B cell (primary cell): Measurements from ENCODE around the gene PDE11A. TPM values are rescaled to one million over a fixed set of nuclear protein-coding genes. Genes with fewer than 3 reads are reported as not detected.

Experiments
- ATAC-seq: fragments of 200-7000 bp; cut with Tn5 transposase; one replicate; pipeline ENCODE4 v1.10.0; 2021; ENCODE audit warnings: low read depth, mild to moderate bottlenecking, moderate number of reproducible peaks, moderate library complexity
- CTCF ChIA-PET: fragments of 350-600 bp; sonication (Branson Sonifier 250); formaldehyde crosslinking; loops from one replicate; lab custom pipeline; 2021; ENCODE audit warnings: antibody characterized with exemption, inconsistent platforms; lab: Charles Lee
- POLR2A ChIA-PET: fragments of 350-600 bp; sonication (Branson Sonifier 250); formaldehyde crosslinking; loops from one replicate; lab custom pipeline; 2021; ENCODE audit warnings: antibody characterized with exemption; lab: Charles Lee
- DNase-seq: peaks from one replicate; pipeline ENCODE4 v3.0.0; 2013
- H2AFZ ChIP-seq: 2 replicates; pipeline ENCODE4 v1.6.1; 2012; ENCODE audit warnings: mild to moderate bottlenecking, low read depth, low read length; ENCODE audit not compliant: insufficient read depth, poor library complexity, severe bottlenecking
- H3K27ac ChIP-seq, 2 donors: 1 replicate in 1 of 2; 2 replicates in 1 of 2; pipeline ENCODE4 v1.5.1; 2012 to 2013; ENCODE audit warnings: low read length in 2 of 2, mild to moderate bottlenecking in 2 of 2, moderate library complexity in 1 of 2
- H3K27me3 ChIP-seq, 4 experiments: fragments of 200-600 bp in 1 of 4; sonication (generic) in 1 of 4; replicated peaks in 1 of 4; 1 replicate in 2 of 4; 2 replicates in 2 of 4; pipeline versions ENCODE4 v1.6.1 to v1.7.0; 2013 to 2016; ENCODE audit warnings: low read length in 3 of 4, mild to moderate bottlenecking in 2 of 4, mixed read lengths in 1 of 4, moderate library complexity in 1 of 4; ENCODE audit not compliant: insufficient read depth in 4 of 4, control insufficient read depth in 3 of 4; ENCODE audit errors: control extremely low read depth in 1 of 4
- H3K36me3 ChIP-seq, 2 experiments: replicated peaks in 1 of 2; 1 replicate in 1 of 2; 2 replicates in 1 of 2; pipeline versions ENCODE4 v1.6.1 to v1.7.1; 2013; ENCODE audit warnings: low read length in 1 of 2; ENCODE audit not compliant: insufficient read depth in 2 of 2, control insufficient read depth in 1 of 2; ENCODE audit errors: control extremely low read depth in 1 of 2, extremely low read depth in 1 of 2
- H3K4me1 ChIP-seq, 2 donors: fragments of 200-600 bp in 1 of 2; sonication (generic) in 1 of 2; 1 replicate in 1 of 2; 2 replicates in 1 of 2; pipeline versions ENCODE4 v1.5.1 to v1.6.1; 2013 to 2017; ENCODE audit warnings: low read length in 2 of 2; ENCODE audit not compliant: control insufficient read depth in 2 of 2, insufficient read depth in 2 of 2
- H3K4me2 ChIP-seq: replicated peaks from 2 replicates; pipeline ENCODE3; 2012; ENCODE audit warnings: mild to moderate bottlenecking, low read depth, low read length; ENCODE audit not compliant: poor library complexity, severe bottlenecking
- H3K4me3 ChIP-seq, 5 experiments: fragments of 200-600 bp in 1 of 5; sonication (generic) in 1 of 5; 1 replicate in 3 of 5; 2 replicates in 2 of 5; pipeline versions ENCODE4 v1.5.1 to v1.7.0; 2011 to 2016; ENCODE audit warnings: low read length in 4 of 5, mild to moderate bottlenecking in 4 of 5, low read depth in 2 of 5, control low read depth in 1 of 5, moderate library complexity in 1 of 5; ENCODE audit not compliant: insufficient read depth in 1 of 5; ENCODE audit errors: control extremely low read depth in 1 of 5, extremely low read depth in 1 of 5
- H3K79me2 ChIP-seq: fragments of 200-600 bp; sonication (generic); one replicate; pipeline ENCODE4 v1.6.0; 2016; ENCODE audit warnings: low read length; ENCODE audit not compliant: control insufficient read depth, insufficient read depth
- H3K9ac ChIP-seq: fragments of 200-600 bp; sonication (generic); 2 replicates; pipeline ENCODE4 v1.6.1; 2017; ENCODE audit warnings: mild to moderate bottlenecking, low read length, moderate library complexity
- H3K9me3 ChIP-seq, 3 donors: one replicate each; pipeline versions ENCODE4 v1.6.1 to v1.7.1; 2013; ENCODE audit warnings: low read length in 2 of 3; ENCODE audit not compliant: control insufficient read depth in 2 of 3, insufficient read depth in 1 of 3; ENCODE audit errors: control extremely low read depth in 1 of 3
- H4K20me1 ChIP-seq: 2 replicates; pipeline ENCODE4 v1.6.0; 2012; ENCODE audit warnings: mild to moderate bottlenecking, low read length; ENCODE audit not compliant: insufficient read depth, control insufficient read depth, poor library complexity, severe bottlenecking
- H3K27ac Mint-ChIP-seq: one replicate; pipeline ENCODE4 v1.8.0; 2021; ENCODE audit warnings: mixed read lengths
- H3K27me3 Mint-ChIP-seq: one replicate; pipeline ENCODE4 v1.8.0; 2021; ENCODE audit warnings: mixed read lengths
- H3K4me1 Mint-ChIP-seq: one replicate; pipeline ENCODE4 v1.8.0; 2021; ENCODE audit warnings: mixed read lengths
- H3K4me3 Mint-ChIP-seq: one replicate; pipeline ENCODE4 v1.8.0; 2021; ENCODE audit warnings: mixed read lengths
- H3K9me3 Mint-ChIP-seq: one replicate; pipeline ENCODE4 v1.8.0; 2022; ENCODE audit warnings: mixed read lengths; ENCODE audit not compliant: insufficient read depth
- EZH2 ChIP-seq: IDR thresholded peaks from 2 replicates; pipeline ENCODE4 v1.6.1; 2012; ENCODE audit warnings: borderline replicate concordance, low read depth, mild to moderate bottlenecking, moderate library complexity, low read length; ENCODE audit not compliant: insufficient read depth, poor library complexity, severe bottlenecking
- WGBS: methylation state at CpG from one replicate; pipeline ENCODE4 v1.1.5; 2013; ENCODE audit warnings: missing lambda C conversion rate; ENCODE audit not compliant: insufficient coverage; 5-methylcytosine and 5-hydroxymethylcytosine counted together
- intact Hi-C: fragments of 100-400 bp; cut with micrococcal nuclease; formaldehyde crosslinking; loops from one replicate; pipeline ENCODE4 v1.10.0; 2022
- polyA plus RNA-seq: library from polyadenylated mRNA; depleted of rRNA; stranded (reverse); fragments of >200 nt; gene quantifications from 2 replicates; pipeline ENCODE4 v1.2.3, GENCODE V29; 2012
- total RNA-seq, 2 donors: library from RNA; stranded (reverse); fragments of 120-200 nt in 1 of 2; gene quantifications; 1 replicate in 1 of 2; 2 replicates in 1 of 2; pipeline versions ENCODE4 v1.2.3 to v1.2.4, GENCODE V29; 2013 to 2022
- TF ChIP-seq, protein P1 (sequence below): fragments of 200-600 bp; IDR thresholded peaks from one replicate; pipeline ENCODE4 v1.8.0; 2022; ENCODE audit warnings: antibody characterized with exemption, mild to moderate bottlenecking

The PDE11A gene
- total and polyA plus RNA-seq, 2 donors (not counting 1 experiment from before 2014, with no cell fraction given): 0.25 TPM; not detected in 1

DNA sequence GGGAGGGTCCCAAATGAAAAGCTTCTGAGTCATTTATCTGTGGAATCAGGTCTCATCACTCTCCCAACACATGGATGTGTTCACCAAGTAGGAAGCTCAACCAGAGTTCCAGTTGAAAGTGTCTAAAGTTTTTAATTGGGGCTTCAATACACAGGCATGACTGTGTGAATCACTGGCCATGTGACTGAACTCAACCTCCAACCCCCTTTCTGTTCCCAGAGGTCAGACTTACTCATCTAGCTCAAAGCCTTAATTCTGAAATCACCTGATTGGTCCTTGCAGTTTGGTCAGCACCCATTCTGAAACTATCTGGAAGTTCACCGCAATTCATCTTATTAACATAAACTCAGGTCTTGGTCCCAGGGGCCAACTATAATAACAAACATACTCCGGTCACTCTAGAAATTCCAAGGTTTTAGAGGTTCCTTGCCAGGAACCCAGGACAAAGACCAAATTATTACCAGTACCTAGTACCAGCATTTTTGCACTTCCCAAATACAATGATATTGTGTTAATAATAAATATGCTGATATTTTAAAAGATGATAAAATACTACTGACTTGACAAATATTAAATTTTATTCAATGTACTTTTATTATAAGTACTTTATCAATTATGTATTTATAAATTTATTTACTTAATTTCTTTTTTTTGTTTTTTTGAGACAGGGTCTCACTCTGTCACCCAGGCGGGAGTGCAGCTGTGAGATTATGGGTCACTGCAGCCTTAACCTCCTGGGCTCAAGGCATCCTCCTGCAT lies 28.9 kb upstream of the PDE11A start:
- H3K36me3 ChIP-seq: no peaks in the 10 kb centered on the region
- TF ChIP-seq, protein P1, sequence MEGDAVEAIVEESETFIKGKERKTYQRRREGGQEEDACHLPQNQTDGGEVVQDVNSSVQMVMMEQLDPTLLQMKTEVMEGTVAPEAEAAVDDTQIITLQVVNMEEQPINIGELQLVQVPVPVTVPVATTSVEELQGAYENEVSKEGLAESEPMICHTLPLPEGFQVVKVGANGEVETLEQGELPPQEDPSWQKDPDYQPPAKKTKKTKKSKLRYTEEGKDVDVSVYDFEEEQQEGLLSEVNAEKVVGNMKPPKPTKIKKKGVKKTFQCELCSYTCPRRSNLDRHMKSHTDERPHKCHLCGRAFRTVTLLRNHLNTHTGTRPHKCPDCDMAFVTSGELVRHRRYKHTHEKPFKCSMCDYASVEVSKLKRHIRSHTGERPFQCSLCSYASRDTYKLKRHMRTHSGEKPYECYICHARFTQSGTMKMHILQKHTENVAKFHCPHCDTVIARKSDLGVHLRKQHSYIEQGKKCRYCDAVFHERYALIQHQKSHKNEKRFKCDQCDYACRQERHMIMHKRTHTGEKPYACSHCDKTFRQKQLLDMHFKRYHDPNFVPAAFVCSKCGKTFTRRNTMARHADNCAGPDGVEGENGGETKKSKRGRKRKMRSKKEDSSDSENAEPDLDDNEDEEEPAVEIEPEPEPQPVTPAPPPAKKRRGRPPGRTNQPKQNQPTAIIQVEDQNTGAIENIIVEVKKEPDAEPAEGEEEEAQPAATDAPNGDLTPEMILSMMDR: no peak
- TF ChIP-seq EZH2: no peak
- no peaks in the 10 kb centered on the region for H3K4me1 ChIP-seq
- no peak for DNase-seq
- no peaks in the 10 kb centered on the region for H3K4me1 Mint-ChIP-seq
- H3K9me3 ChIP-seq: no peaks in the 10 kb centered on the region
- H3K4me3 Mint-ChIP-seq: no peak overlapping the region
- ATAC-seq: no peak
- H3K4me3 ChIP-seq: no peak overlapping the region
- no peaks in the 10 kb centered on the region for H4K20me1 ChIP-seq
- peaks cover 4% of the 10 kb centered on the region for H3K27me3 Mint-ChIP-seq
- no peaks in the 10 kb centered on the region for H3K79me2 ChIP-seq
- H3K27ac ChIP-seq: no peak overlapping the region
- H2AFZ ChIP-seq: no peak overlapping the region
- intact Hi-C loops: no loop called here
- H3K9me3 Mint-ChIP-seq: no peaks in the 10 kb centered on the region
- H3K9ac ChIP-seq: no peak overlapping the region
- no peaks in the 10 kb centered on the region for H3K27me3 ChIP-seq
- H3K4me2 ChIP-seq: no peak overlapping the region
- ChIA-PET POLR2A (no interaction called here), CTCF (interaction anchor here (1.1 to 2.1 kb wide), 2 partner anchors 10 to 15 kb away, joined by 3 to 8 read pairs; partner anchors contain the start of gene RBM45)
- no peak overlapping the region for H3K27ac Mint-ChIP-seq
- 100% methylated on average over 3 of the region's 3 CpGs for WGBS

DNA sequence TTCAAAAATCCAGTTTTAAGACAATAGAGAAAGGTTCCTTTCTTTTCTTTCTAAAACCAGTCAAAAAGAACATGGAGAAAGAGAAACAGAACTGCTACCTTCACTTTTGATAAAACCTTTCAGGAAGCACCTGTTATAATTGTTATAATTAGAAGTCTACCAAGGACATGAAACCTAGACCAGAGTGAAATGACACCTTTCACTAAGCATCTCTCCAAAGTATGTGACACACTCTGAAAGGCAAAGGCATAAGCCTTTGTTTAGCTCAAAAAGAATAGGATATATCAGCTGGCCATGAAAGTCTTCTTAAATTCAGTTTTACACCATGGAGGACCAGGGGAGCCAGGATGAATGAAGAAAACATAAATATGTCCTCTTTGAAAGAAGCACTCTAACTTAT lies 20.9 kb upstream of the PDE11A start:
- CTCF ChIA-PET: no interaction called here
- no peaks in the 10 kb centered on the region for H3K79me2 ChIP-seq
- no peak for DNase-seq
- no peak overlapping the region for H2AFZ ChIP-seq
- H3K4me3 ChIP-seq: no peak overlapping the region
- H3K27ac ChIP-seq: no peak overlapping the region
- Mint-ChIP-seq H3K27me3 (peaks cover 6% of the 10 kb centered on the region), H3K4me3 (no peak overlapping the region), H3K27ac (no peak overlapping the region), H3K4me1 (no peaks in the 10 kb centered on the region), H3K9me3 (no peaks in the 10 kb centered on the region)
- intact Hi-C loops: no loop called here
- POLR2A ChIA-PET: no interaction called here
- no peaks in the 10 kb centered on the region for H3K4me1 ChIP-seq
- no peaks in the 10 kb centered on the region for H4K20me1 ChIP-seq
- TF ChIP-seq EZH2: no peak
- TF ChIP-seq, protein P1: no peak
- no peak overlapping the region for H3K9ac ChIP-seq
- no peak for ATAC-seq
- H3K36me3 ChIP-seq: no peaks in the 10 kb centered on the region
- no peaks in the 10 kb centered on the region for H3K27me3 ChIP-seq
- no peak overlapping the region for H3K4me2 ChIP-seq
- H3K9me3 ChIP-seq: peaks cover 0 to 8% (median 0%) of the 10 kb centered on the region in 3 donors
